CD4-positive, CD25-positive, alpha-beta regulatory T cell (primary cell): Measurements from ENCODE around the gene GALM. TPM values are rescaled to one million over a fixed set of nuclear protein-coding genes. Genes with fewer than 3 reads are reported as not detected.

ENCODE experiments used
- ATAC-seq, 2 donors: fragments of 150-1000 bp; cut with Tn5 transposase; one replicate each; pipeline ENCODE4 v1.10.0; 2021; ENCODE audit warnings: low read depth in 2 of 2, moderate number of reproducible peaks in 2 of 2, moderate library complexity in 1 of 2
- DNase-seq, 3 donors: peaks; one replicate each; pipeline versions ENCODE4 v3.0.0 to v3.0.0-alpha.2; 2012 to 2022; ENCODE audit warnings: mixed read lengths in 1 of 3
- H3K27ac ChIP-seq: one replicate; pipeline ENCODE4 v1.7.0; 2013; ENCODE audit warnings: mild to moderate bottlenecking, low read length; ENCODE audit not compliant: insufficient read depth, poor library complexity, severe bottlenecking
- H3K27me3 ChIP-seq: one replicate; pipeline ENCODE4 v1.7.0; 2013; ENCODE audit warnings: low read length; ENCODE audit not compliant: control insufficient read depth, insufficient read depth
- H3K36me3 ChIP-seq: one replicate; pipeline ENCODE4 v1.7.0; 2013; ENCODE audit warnings: mild to moderate bottlenecking, low read length, moderate library complexity; ENCODE audit not compliant: control insufficient read depth, insufficient read depth
- H3K4me1 ChIP-seq: 2 replicates; pipeline ENCODE4 v1.7.0; 2013; ENCODE audit warnings: mild to moderate bottlenecking, low read length; ENCODE audit not compliant: insufficient read depth, control insufficient read depth, poor library complexity, severe bottlenecking
- H3K4me3 ChIP-seq: one replicate; pipeline ENCODE4 v1.7.0; 2013; ENCODE audit warnings: low read depth, mild to moderate bottlenecking, low read length, moderate library complexity
- H3K9me3 ChIP-seq, 2 experiments: 1 replicate in 1 of 2; 2 replicates in 1 of 2; pipeline ENCODE4 v1.7.0; 2013; ENCODE audit warnings: low read length in 2 of 2, mild to moderate bottlenecking in 1 of 2, moderate library complexity in 1 of 2; ENCODE audit not compliant: control insufficient read depth in 2 of 2
- H3K27ac Mint-ChIP-seq, 3 donors: one replicate each; pipeline ENCODE4 v1.8.0; 2020 to 2022; ENCODE audit warnings: mild to moderate bottlenecking in 3 of 3, mixed read lengths in 3 of 3, moderate library complexity in 2 of 3
- H3K27me3 Mint-ChIP-seq: one replicate; pipeline ENCODE4 v1.8.0; 2022; ENCODE audit warnings: mild to moderate bottlenecking, mixed read lengths
- H3K36me3 Mint-ChIP-seq: one replicate; pipeline ENCODE4 v1.8.0; 2020; ENCODE audit warnings: mixed read lengths
- H3K4me1 Mint-ChIP-seq, 4 donors: one replicate each; pipeline ENCODE4 v1.8.0; 2020 to 2022; ENCODE audit warnings: mixed read lengths in 4 of 4, mild to moderate bottlenecking in 1 of 4
- H3K4me3 Mint-ChIP-seq, 4 donors: one replicate each; pipeline ENCODE4 v1.8.0; 2020 to 2022; ENCODE audit warnings: mild to moderate bottlenecking in 4 of 4, mixed read lengths in 4 of 4, moderate library complexity in 3 of 4
- H3K9me3 Mint-ChIP-seq, 7 donors: one replicate each; pipeline ENCODE4 v1.8.0; 2020 to 2022; ENCODE audit warnings: mixed read lengths in 7 of 7, mild to moderate bottlenecking in 3 of 7, moderate library complexity in 2 of 7
- polyA plus RNA-seq, 4 donors: library from polyadenylated mRNA; unstranded; fragments of 300-500 nt; fragmentation: Illumina TruSeq; gene quantifications; one replicate each; pipeline ENCODE4 v1.2.3, GENCODE V29; 2021
- total RNA-seq: library from RNA; stranded (reverse); gene quantifications from one replicate; pipeline ENCODE4 v1.2.3, GENCODE V29; 2022

Gene GALM
- total RNA-seq (46.8 TPM), polyA plus RNA-seq (10 to 100 TPM; 47.5 to 75.2 (median 51.4) TPM)

DNA sequence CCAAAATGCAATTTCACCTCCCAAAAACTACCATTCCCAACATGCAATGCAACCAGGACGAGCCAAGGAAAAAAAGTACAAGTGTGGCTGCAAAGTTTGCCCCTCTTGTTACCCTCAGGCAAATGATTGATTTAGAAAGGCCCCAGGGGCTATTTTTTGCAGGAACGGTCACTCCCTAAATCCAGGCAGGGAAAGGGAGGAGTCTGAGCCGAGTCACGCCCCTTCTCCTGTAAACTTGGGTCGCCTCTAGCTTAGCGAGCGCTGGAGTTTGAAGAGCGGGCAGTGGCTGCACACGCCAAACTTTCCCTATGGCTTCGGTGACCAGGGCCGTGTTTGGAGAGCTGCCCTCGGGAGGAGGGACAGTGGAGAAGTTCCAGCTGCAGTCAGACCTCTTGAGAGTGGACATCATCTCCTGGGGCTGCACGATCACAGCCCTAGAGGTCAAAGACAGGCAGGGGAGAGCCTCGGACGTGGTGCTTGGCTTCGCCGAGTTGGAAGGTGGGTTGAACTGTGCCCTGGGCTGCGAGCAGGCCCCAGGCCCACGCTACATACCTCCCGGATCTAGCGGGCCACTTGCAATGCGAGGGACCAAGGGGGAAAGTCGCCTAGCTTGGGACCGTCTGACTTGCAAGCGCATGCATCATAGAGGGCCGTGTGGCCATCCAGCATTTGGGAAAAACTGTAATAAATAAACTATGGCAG, at the start of gene GALM:
Gene GALM, plus strand, starts transcription at position 261 of the 702 bp plus-strand sequence. Its CDS starts 48 bp downstream, at position 309.
- H3K9me3 ChIP-seq, result no peaks in the 10 kb centered on the region
- H3K36me3 ChIP-seq, result no peaks in the 10 kb centered on the region
- H3K4me3 ChIP-seq, result peak within 1 kb of the TSS; percentile 94
- Mint-ChIP-seq H3K9me3 (no peaks in the 10 kb centered on the region), H3K27ac (peak within 1 kb of the TSS; percentile 92 to 99 (median 96)), H3K36me3 (peaks cover 6% of the 10 kb centered on the region), H3K4me1 (peaks cover 27 to 62% (median 43%) of the 10 kb centered on the region in 4 donors), H3K4me3 (peak within 1 kb of the TSS; percentile 90 to 99 (median 94)), H3K27me3 (no peaks in the 10 kb centered on the region)
- H3K4me1 ChIP-seq, result peaks cover 63% of the 10 kb centered on the region
- H3K27ac ChIP-seq, result peak within 1 kb of the TSS; percentile 85
- H3K27me3 ChIP-seq, result no peaks in the 10 kb centered on the region
- DNase-seq (peak; percentile 25 to 75 (median 51)), ATAC-seq (peak in 1 of 2 donors; percentile 10)

DNA sequence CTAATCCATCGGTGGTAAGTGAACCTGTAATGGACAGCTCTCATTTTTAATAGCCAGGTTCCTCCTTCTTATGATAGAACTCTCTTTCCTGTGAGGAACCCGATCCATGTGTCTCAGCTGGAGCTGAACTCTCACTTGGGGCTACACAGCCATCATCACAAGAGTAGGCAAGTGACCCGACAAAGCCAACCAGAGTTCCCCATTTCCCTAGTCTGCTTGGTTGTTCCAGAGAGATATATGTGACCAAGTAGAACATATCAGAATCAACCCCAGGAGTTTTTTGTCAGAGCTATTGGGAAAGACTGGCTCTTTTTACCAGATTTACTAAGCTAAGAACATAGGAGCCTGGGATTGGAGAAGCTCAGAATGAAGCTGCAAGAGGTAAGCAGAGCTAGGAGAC, 48.6 kb upstream of the GALM start:
- Mint-ChIP-seq H3K36me3 (no peaks in the 10 kb centered on the region), H3K9me3 (no peaks in the 10 kb centered on the region), H3K27ac (no peak overlapping the region), H3K27me3 (no peaks in the 10 kb centered on the region), H3K4me1 (peaks cover 8 to 14% (median 10%) of the 10 kb centered on the region in 4 donors), H3K4me3 (no peak overlapping the region)
- no peaks in the 10 kb centered on the region for H3K27me3 ChIP-seq
- H3K9me3 ChIP-seq, result no peaks in the 10 kb centered on the region
- DNase-seq (no peak), ATAC-seq (no peak)
- H3K4me1 ChIP-seq, result no peaks in the 10 kb centered on the region
- H3K36me3 ChIP-seq, result no peaks in the 10 kb centered on the region
- H3K27ac ChIP-seq, result no peak overlapping the region
- no peak overlapping the region for H3K4me3 ChIP-seq

DNA sequence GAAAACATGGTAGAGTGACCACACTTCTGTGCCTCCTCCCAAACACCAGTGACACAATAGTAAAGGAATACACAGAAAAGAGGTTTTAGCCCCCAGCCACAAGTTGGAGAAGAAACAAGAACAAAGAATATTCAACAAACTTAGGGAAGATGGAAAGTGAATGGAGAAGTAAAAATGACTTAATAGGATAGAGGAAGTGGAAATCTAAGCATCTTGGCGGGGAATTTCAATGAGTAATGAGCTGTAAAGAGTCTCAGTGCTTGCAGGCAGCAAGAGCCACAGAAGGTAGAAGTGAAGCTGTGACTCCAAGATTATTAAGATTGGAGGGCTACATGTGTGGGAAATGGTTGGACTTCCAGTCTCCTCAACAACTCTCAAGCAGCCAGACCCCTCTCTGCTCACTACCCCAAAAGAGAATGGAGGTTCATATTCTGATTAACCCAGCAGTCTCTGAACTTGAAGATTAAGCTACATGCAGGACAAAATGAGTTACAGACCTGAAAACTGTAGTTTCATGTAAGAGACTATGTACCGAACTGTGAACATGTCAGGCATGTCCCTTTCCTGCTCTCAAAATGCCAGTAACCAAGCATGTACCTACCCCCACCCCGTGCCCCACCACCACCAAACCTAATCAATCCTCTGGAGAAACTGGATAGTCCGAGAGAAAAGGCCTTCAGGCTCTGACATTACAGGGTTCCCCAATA, 46.3 kb upstream of the GALM start:
- H3K4me1 Mint-ChIP-seq, result peaks cover 0 to 9% (median under 1%) of the 10 kb centered on the region in 4 donors
- no peaks in the 10 kb centered on the region for H3K9me3 Mint-ChIP-seq
- Histone ChIP-seq H3K4me1 (no peaks in the 10 kb centered on the region), H3K27ac (no peak overlapping the region), H3K4me3 (no peak overlapping the region), H3K9me3 (no peaks in the 10 kb centered on the region), H3K27me3 (no peaks in the 10 kb centered on the region), H3K36me3 (no peaks in the 10 kb centered on the region)
- H3K27ac Mint-ChIP-seq, result peak overlapping the region in 1 of 3 donors; percentile 27
- no peaks in the 10 kb centered on the region for H3K27me3 Mint-ChIP-seq
- no peak overlapping the region for H3K4me3 Mint-ChIP-seq
- no peaks in the 10 kb centered on the region for H3K36me3 Mint-ChIP-seq
- ATAC-seq (no peak), DNase-seq (no peak)

DNA sequence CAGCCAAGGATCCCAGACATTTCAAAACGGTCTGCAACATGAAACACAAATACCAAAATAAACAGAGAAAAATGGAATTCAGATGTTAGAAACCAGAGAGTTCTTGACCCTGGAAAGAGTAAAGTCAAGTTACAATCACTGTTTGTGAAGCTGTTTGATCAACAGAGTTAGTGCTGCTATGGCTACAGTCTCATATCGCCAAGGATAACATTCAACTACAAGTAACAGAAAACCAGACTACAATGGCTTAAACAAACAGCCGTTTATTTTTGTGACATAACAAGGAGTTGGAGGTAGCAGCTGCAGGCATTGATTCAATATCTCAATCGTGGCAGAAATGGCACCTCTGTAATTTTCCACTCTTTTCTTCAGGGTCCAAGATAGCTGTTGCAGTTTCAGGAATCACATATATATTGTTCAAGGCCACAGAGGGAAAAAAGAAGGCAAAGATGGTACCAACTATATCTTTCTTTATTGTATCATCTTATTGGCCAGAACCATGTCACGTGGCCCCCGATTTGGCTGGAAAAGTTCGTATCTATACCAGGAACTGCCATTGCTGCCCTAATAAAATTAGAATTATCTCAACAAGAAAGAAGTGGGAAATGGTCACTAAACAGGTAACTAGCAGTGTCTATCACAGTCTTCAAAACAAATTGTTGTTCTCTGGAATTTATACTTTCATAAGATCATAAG, 45.5 kb upstream of the GALM start:
- Mint-ChIP-seq H3K4me1 (peaks cover 0 to 9% (median 5%) of the 10 kb centered on the region in 4 donors), H3K27me3 (no peaks in the 10 kb centered on the region), H3K36me3 (no peaks in the 10 kb centered on the region), H3K27ac (no peak overlapping the region), H3K9me3 (no peaks in the 10 kb centered on the region), H3K4me3 (no peak overlapping the region)
- no peak for DNase-seq
- H3K27ac ChIP-seq, result no peak overlapping the region
- no peak for ATAC-seq
- H3K4me1 ChIP-seq, result no peaks in the 10 kb centered on the region
- H3K27me3 ChIP-seq, result no peaks in the 10 kb centered on the region
- H3K9me3 ChIP-seq, result no peaks in the 10 kb centered on the region
- no peaks in the 10 kb centered on the region for H3K36me3 ChIP-seq
- H3K4me3 ChIP-seq, result no peak overlapping the region

DNA sequence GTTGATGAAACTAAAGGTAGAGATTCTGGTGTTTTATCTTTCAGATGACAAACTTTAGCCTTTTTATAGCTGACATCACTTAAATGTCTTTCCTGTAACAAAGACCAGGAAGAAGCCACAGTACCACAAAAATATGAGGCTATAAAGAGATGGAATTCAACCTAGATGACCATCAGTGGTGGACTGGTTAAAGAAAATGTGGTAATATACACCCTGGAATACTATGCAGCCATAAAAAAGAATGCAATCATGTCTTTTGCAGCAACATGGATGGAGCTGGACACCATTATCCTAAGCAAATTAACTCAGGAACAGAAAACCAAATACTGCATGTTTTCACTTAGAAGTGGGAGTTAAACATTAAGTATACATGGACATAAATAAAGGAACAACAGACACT, 44.9 kb upstream of the GALM start:
- Histone ChIP-seq H3K9me3 (no peaks in the 10 kb centered on the region), H3K4me1 (peaks cover 4% of the 10 kb centered on the region), H3K27me3 (no peaks in the 10 kb centered on the region), H3K4me3 (no peak overlapping the region), H3K27ac (no peak overlapping the region), H3K36me3 (no peaks in the 10 kb centered on the region)
- no peak overlapping the region for H3K4me3 Mint-ChIP-seq
- no peak overlapping the region for H3K27ac Mint-ChIP-seq
- H3K36me3 Mint-ChIP-seq, result no peaks in the 10 kb centered on the region
- no peaks in the 10 kb centered on the region for H3K9me3 Mint-ChIP-seq
- DNase-seq (no peak), ATAC-seq (no peak)
- H3K4me1 Mint-ChIP-seq, result peaks cover 0 to 10% (median 9%) of the 10 kb centered on the region in 4 donors
- no peaks in the 10 kb centered on the region for H3K27me3 Mint-ChIP-seq

DNA sequence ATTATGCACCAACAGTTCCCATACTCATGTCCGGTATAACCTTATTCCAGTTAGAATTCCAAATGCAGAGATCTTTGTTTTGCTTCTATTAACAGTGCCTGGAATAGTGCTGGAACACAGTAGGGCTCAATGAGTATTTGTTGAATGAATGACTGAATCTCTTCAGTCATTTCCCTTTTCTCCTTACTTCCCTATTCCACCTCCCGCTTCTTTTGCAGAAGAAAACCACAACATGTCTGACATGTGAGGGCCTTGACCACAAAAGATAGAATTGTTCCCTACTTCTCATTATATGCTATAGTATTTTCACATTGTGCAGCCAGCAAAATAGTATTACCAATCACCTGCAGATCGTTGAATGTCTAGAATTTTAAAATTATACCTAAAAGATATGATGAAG, 43.7 kb upstream of the GALM start:
- Mint-ChIP-seq H3K4me1 (peaks cover 11 to 21% (median 20%) of the 10 kb centered on the region in 4 donors), H3K27ac (no peak overlapping the region)
- H3K9me3 ChIP-seq, result no peaks in the 10 kb centered on the region

DNA sequence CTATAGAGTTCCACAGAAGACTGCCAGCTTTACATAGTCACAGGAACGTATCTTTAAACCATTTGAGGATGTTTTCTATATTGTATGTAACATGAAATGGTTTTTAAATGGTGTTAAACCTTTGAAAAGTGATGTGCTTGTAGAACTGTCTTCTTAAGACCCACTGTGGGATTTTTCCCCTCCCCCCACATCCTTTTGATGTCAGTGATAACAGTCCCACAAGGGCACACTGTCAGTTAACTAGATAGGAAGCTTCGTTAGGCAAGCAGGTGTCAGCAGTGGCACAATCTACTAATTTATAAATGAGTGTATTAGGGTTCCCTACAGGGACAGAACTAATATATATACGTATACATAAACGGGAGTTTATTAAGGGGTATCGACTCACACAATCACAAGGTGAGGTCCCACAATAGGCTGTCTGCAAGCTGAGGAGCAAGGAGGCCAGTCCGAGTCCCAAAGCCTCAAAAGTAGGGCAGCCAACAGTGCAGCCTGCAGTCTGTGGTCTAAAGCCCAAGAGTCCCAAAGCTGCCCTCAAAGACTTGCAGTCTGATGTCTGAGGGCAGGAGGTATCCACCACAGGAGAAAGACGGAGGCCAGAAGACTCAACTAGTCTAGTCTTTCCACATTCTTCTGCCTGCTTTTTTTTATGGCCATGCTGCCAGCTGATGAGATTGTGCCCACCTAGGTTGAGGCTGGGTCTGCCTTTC, 39.4 kb upstream of the GALM start:
- Mint-ChIP-seq H3K4me3 (peak overlapping the region; percentile 20 to 68 (median 34)), H3K4me1 (peaks cover 11 to 28% (median 26%) of the 10 kb centered on the region in 4 donors), H3K36me3 (no peaks in the 10 kb centered on the region), H3K27me3 (no peaks in the 10 kb centered on the region), H3K27ac (peak overlapping the region; percentile 73 to 88 (median 80)), H3K9me3 (no peaks in the 10 kb centered on the region)
- peak overlapping the region; percentile 51 for H3K27ac ChIP-seq
- H3K4me1 ChIP-seq, result peaks cover 13% of the 10 kb centered on the region
- H3K9me3 ChIP-seq, result no peaks in the 10 kb centered on the region
- no peaks in the 10 kb centered on the region for H3K27me3 ChIP-seq
- DNase-seq (peak in 2 of 3 donors; percentile 60 to 90), ATAC-seq (peak; percentile 77 to 80)
- H3K36me3 ChIP-seq, result no peaks in the 10 kb centered on the region
- H3K4me3 ChIP-seq, result peak overlapping the region; percentile 46

More for the DNA sequence above, 43.7 kb upstream of the GALM start:
- DNase-seq (no peak), ATAC-seq (no peak)
- H3K27me3 Mint-ChIP-seq, result no peaks in the 10 kb centered on the region
- Histone ChIP-seq H3K27me3 (no peaks in the 10 kb centered on the region), H3K36me3 (no peaks in the 10 kb centered on the region), H3K4me3 (no peak overlapping the region), H3K4me1 (peaks cover 13% of the 10 kb centered on the region), H3K27ac (no peak overlapping the region)
- no peaks in the 10 kb centered on the region for H3K36me3 Mint-ChIP-seq
- no peak overlapping the region for H3K4me3 Mint-ChIP-seq
- no peaks in the 10 kb centered on the region for H3K9me3 Mint-ChIP-seq
